Neural crest cell (in vitro differentiated cells): ENCODE measurements around the gene CDH13. TPM values are rescaled to one million over a fixed set of nuclear protein-coding genes. Genes with fewer than 3 reads are reported as not detected.

Experiments used
- DNase-seq: peaks from one replicate; pipeline ENCODE4 v3.0.0; 2021; ENCODE audit warnings: low read depth, mixed read lengths, low spot score
- H3K27ac Mint-ChIP-seq: one replicate; pipeline ENCODE4 v1.8.0; 2021; ENCODE audit warnings: mild to moderate bottlenecking, mixed read lengths; ENCODE audit not compliant: unreplicated experiment
- H3K27me3 Mint-ChIP-seq: 2 replicates; pipeline ENCODE4 v1.8.0; 2021; ENCODE audit warnings: low read depth, mild to moderate bottlenecking, mixed read lengths
- H3K36me3 Mint-ChIP-seq: 2 replicates; pipeline ENCODE4 v1.8.0; 2021; ENCODE audit warnings: low read depth, mild to moderate bottlenecking, mixed read lengths
- H3K4me1 Mint-ChIP-seq: 2 replicates; pipeline ENCODE4 v1.8.0; 2021; ENCODE audit warnings: mixed read lengths
- H3K4me3 Mint-ChIP-seq: one replicate; pipeline ENCODE4 v1.8.0; 2021; ENCODE audit warnings: mild to moderate bottlenecking, mixed read lengths
- H3K9me3 Mint-ChIP-seq: 2 replicates; pipeline ENCODE4 v1.8.0; 2021; ENCODE audit warnings: mixed read lengths
- total RNA-seq: library from RNA; stranded (reverse); gene quantifications from 2 replicates; pipeline ENCODE4 v1.2.1, GENCODE V29; 2021
- TF ChIP-seq, protein P1 (sequence below): fragments of 200-600 bp; sonication (generic); conservative IDR thresholded peaks from 2 replicates; pipeline ENCODE4 v1.5.0; 2021; ENCODE audit warnings: antibody characterized with exemption, mild to moderate bottlenecking

Gene CDH13
- total RNA-seq, 1 donor from 2014 or later: 1.1 TPM

DNA sequence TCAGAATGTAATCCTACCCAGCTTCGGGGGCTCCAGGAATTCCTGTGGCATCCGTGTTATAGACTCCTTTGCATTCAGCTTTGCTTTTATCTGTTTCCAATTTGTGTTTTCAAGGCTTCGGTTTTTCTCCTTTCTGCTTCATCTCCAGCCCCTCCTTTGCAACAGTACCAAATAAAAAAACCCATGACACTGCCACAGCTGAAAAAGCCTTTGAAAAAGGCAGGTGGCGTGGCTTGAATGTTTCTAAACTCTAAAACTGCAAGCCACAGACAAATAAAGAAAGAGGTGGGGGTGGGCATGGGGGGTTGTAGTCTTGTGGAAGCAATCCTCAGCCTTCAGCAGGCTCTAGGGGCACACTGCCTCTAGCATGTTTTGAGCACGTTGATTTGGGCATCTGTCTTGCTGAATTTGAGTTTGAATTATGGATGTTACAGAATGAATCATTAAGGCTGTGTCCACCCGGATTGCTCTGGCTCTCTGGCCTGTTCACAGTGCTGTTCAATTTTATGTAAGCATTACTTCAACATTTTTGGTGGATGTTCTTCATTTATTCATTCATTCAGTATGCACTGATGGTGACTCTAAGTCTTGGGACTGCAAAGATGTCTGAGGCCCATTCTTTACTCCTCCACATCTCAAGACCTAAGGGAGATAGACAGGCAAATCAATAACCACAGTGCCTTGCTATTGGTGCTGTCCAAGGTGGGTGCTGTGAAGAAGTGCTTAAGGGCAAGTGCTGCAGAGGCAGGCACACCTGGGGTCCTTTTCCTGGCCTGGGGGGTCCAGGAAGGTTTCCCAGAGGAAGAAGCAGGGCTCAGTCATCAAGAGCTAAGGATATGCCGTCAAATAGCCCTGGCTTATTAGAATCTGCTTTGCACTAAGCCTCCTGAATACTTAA is 77.4 kb downstream of the CDH13 start:
- no peak for DNase-seq
- Mint-ChIP-seq H3K9me3 (no peaks in the 10 kb centered on the region), H3K27ac (no peak overlapping the region), H3K4me1 (peaks cover 7% of the 10 kb centered on the region), H3K4me3 (no peak overlapping the region), H3K27me3 (peaks cover 13% of the 10 kb centered on the region), H3K36me3 (no peaks in the 10 kb centered on the region)
- TF ChIP-seq, protein P1, sequence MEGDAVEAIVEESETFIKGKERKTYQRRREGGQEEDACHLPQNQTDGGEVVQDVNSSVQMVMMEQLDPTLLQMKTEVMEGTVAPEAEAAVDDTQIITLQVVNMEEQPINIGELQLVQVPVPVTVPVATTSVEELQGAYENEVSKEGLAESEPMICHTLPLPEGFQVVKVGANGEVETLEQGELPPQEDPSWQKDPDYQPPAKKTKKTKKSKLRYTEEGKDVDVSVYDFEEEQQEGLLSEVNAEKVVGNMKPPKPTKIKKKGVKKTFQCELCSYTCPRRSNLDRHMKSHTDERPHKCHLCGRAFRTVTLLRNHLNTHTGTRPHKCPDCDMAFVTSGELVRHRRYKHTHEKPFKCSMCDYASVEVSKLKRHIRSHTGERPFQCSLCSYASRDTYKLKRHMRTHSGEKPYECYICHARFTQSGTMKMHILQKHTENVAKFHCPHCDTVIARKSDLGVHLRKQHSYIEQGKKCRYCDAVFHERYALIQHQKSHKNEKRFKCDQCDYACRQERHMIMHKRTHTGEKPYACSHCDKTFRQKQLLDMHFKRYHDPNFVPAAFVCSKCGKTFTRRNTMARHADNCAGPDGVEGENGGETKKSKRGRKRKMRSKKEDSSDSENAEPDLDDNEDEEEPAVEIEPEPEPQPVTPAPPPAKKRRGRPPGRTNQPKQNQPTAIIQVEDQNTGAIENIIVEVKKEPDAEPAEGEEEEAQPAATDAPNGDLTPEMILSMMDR: no peak

DNA sequence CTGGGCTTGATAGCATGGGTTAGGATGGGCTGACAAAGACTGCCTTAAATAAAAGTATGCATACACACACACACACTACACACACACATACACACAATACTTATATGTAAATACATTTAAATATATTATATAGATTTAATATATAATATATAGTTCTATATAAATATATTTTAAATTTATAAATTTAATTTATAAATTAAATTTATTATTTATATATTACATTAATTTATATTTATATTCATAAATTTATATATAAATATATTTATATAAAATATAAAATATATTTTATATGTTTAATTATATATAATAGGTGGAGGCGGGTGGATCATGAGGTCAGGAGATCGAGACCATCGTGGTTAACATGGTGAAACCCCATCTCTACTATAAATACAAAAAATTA is 83.2 kb downstream of the CDH13 start:
- no peak for DNase-seq
- H3K9me3 Mint-ChIP-seq: no peaks in the 10 kb centered on the region
- no peak overlapping the region for H3K27ac Mint-ChIP-seq
- peaks cover 12% of the 10 kb centered on the region for H3K27me3 Mint-ChIP-seq
- no peak overlapping the region for H3K4me3 Mint-ChIP-seq
- H3K4me1 Mint-ChIP-seq: no peaks in the 10 kb centered on the region
- H3K36me3 Mint-ChIP-seq: no peaks in the 10 kb centered on the region
- TF ChIP-seq, protein P1: no peak

DNA sequence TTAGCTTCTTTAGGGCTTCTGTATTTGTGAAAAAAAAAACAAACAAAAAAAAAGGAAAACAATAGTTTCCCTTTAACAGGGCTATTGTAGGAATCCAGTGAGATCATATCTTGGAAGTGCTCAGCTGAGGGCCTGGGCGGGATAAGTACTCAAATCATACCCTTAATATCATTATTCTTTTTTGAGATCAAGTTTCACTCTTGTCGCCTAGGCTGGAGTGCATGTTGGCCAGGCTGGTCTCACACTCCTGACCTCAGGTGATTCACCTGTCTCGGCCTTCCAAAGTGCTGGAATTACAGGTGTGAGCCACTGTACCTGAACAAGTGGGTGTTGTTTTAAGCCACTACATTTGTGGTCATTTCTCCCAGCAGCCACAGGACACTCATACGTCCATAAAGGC is 87.0 kb downstream of the CDH13 start:
- no peak overlapping the region for H3K27ac Mint-ChIP-seq
- H3K27me3 Mint-ChIP-seq: peaks cover 7% of the 10 kb centered on the region
- TF ChIP-seq, protein P1: no peak
- no peak for DNase-seq
- H3K4me1 Mint-ChIP-seq: no peaks in the 10 kb centered on the region
- H3K9me3 Mint-ChIP-seq: peaks cover 2% of the 10 kb centered on the region
- no peaks in the 10 kb centered on the region for H3K36me3 Mint-ChIP-seq
- no peak overlapping the region for H3K4me3 Mint-ChIP-seq

DNA sequence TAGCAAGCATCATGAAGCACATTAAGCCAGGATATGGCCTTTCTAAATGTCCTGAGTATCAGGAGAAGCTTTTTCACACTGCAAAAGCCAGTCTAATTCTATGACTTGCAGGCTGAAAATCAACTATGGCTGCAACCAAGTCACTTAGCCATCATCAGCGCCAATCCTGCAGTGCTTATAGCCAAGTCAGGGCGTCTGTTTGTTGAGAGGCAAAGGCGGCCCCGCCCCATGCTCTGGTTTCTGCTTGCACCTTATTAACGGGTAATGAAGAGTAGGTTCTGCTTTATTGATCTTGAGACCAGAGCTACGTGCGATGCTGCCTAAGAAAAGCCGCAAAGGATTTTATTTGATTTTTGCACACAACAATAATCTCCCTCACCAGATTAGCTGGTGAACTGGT is 88.4 kb downstream of the CDH13 start:
- TF ChIP-seq, protein P1: no peak
- H3K27me3 Mint-ChIP-seq: peaks cover 7% of the 10 kb centered on the region
- no peak overlapping the region for H3K4me3 Mint-ChIP-seq
- H3K27ac Mint-ChIP-seq: no peak overlapping the region
- no peaks in the 10 kb centered on the region for H3K4me1 Mint-ChIP-seq
- no peak for DNase-seq
- H3K9me3 Mint-ChIP-seq: peaks cover 2% of the 10 kb centered on the region
- no peaks in the 10 kb centered on the region for H3K36me3 Mint-ChIP-seq

DNA sequence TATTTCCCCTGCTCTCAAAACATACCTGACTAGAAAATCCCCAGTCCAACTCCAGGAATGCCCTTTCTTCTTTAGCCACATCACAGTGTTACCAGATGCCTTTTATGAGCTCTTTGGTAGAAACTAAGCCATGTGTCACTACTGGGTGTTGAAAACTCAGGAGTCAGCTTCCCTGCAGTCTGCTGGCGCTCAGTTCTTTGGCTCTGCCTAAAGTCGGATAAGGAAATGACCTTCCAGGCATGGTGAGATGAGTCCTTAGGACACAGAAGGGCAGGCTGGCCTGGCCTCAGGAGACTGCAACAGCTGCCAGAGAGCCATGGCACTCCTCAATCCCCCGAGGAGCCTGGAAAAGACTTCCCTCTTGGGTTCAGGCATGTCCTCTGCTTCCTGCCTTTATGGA is 89.1 kb downstream of the CDH13 start:
- peaks cover 7% of the 10 kb centered on the region for H3K27me3 Mint-ChIP-seq
- no peak overlapping the region for H3K27ac Mint-ChIP-seq
- H3K9me3 Mint-ChIP-seq: peaks cover 2% of the 10 kb centered on the region
- TF ChIP-seq, protein P1: no peak
- DNase-seq: no peak
- no peaks in the 10 kb centered on the region for H3K4me1 Mint-ChIP-seq
- no peak overlapping the region for H3K4me3 Mint-ChIP-seq
- no peaks in the 10 kb centered on the region for H3K36me3 Mint-ChIP-seq
